Measurements from ENCODE around the gene TNIP3.

GRCh38 chr4:121100093-121100775 lies 63.9 kb downstream of the TNIP3 start:
- TF ChIP-seq CTCF (IDR thresholded peaks at IDR 0.05) = no peak
- no peak for TF ChIP-seq EZH2 (IDR thresholded peaks at IDR 0.05; ENCODE audit: borderline replicate concordance, insufficient read depth, low read depth, low read length, poor library complexity, severe bottlenecking)
